Measurements from ENCODE around the gene PDSS2. TPM values are rescaled to one million over a fixed set of nuclear protein-coding genes. Genes with fewer than 3 reads are reported as not detected.

PDSS2 gene
- total RNA-seq, 1 donor from 2014 or later, result 14.9 TPM

GRCh38 chr6:107237992-107238660, 221.2 kb downstream of the PDSS2 start:
- H3K79me2 ChIP-seq (ENCODE audit: low read depth), result no peaks in the 10 kb centered on the region
- TF ChIP-seq EZH2 (IDR thresholded peaks at IDR 0.05) (no peak), EZH2phosphoT487 (IDR thresholded peaks at IDR 0.05) (no peak)
- TF ChIP-seq, protein P1, sequence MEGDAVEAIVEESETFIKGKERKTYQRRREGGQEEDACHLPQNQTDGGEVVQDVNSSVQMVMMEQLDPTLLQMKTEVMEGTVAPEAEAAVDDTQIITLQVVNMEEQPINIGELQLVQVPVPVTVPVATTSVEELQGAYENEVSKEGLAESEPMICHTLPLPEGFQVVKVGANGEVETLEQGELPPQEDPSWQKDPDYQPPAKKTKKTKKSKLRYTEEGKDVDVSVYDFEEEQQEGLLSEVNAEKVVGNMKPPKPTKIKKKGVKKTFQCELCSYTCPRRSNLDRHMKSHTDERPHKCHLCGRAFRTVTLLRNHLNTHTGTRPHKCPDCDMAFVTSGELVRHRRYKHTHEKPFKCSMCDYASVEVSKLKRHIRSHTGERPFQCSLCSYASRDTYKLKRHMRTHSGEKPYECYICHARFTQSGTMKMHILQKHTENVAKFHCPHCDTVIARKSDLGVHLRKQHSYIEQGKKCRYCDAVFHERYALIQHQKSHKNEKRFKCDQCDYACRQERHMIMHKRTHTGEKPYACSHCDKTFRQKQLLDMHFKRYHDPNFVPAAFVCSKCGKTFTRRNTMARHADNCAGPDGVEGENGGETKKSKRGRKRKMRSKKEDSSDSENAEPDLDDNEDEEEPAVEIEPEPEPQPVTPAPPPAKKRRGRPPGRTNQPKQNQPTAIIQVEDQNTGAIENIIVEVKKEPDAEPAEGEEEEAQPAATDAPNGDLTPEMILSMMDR (IDR thresholded peaks at IDR 0.05), result no peak
- H3K4me3 Mint-ChIP-seq, result no peak overlapping the region
- no peaks in the 10 kb centered on the region for H3K27me3 ChIP-seq
- H3K4me1 Mint-ChIP-seq, result peaks cover 1% of the 10 kb centered on the region
- H3K36me3 Mint-ChIP-seq, result peaks cover 19% of the 10 kb centered on the region
- no peaks in the 10 kb centered on the region for H3K36me3 ChIP-seq
- H3K27ac ChIP-seq, result no peak overlapping the region
- H3F3A ChIP-seq (ENCODE audit: low read depth), result no peaks in the 10 kb centered on the region
- no peaks in the 10 kb centered on the region for H4K20me1 ChIP-seq (ENCODE audit: low read depth)
- no peak overlapping the region for H2AFZ ChIP-seq (replicated peaks)
- H3K27ac Mint-ChIP-seq, result peak overlapping the region; percentile 6
- no peak overlapping the region for H3K9ac ChIP-seq
- H3K9me3 Mint-ChIP-seq, result no peaks in the 10 kb centered on the region
- H3K9me3 ChIP-seq (ENCODE audit: low read depth), result no peaks in the 10 kb centered on the region
- H3K4me2 ChIP-seq, result no peak overlapping the region
- no peak overlapping the region for H3K4me3 ChIP-seq
- H3K4me1 ChIP-seq, result no peaks in the 10 kb centered on the region
- H3K27me3 Mint-ChIP-seq (ENCODE audit: insufficient read depth, low read depth), result no peaks in the 10 kb centered on the region
- no peak for DNase-seq (ENCODE audit: low spot score)

DNA sequence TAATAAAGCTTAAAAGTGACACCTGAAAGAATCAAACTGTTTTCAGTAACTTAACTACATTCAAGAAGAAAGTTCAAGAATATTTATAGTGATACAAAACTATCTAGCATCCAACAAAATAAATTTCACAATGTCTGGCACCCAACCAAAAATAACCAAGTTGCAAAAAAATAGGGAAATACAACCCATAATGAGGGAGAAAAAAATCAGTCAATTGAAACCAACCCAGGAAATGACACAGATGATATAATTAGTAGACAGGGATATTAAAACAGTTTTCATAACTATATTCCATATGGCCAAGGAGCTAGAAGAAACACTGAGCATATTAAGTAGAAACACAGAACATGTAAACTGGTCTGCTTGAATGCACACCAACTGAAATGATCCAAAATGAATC, 223.9 kb downstream of the PDSS2 start:
- Histone ChIP-seq H3K9me3 (ENCODE audit: low read depth) (no peaks in the 10 kb centered on the region), H3K4me2 (no peak overlapping the region), H3K9ac (no peak overlapping the region), H3K4me1 (no peaks in the 10 kb centered on the region), H3K27ac (no peak overlapping the region), H4K20me1 (ENCODE audit: low read depth) (no peaks in the 10 kb centered on the region), H3K79me2 (ENCODE audit: low read depth) (no peaks in the 10 kb centered on the region), H3K4me3 (no peak overlapping the region), H3F3A (ENCODE audit: low read depth) (no peaks in the 10 kb centered on the region), H3K36me3 (no peaks in the 10 kb centered on the region), H3K27me3 (no peaks in the 10 kb centered on the region), H2AFZ (replicated peaks) (no peak overlapping the region)
- no peaks in the 10 kb centered on the region for H3K27me3 Mint-ChIP-seq (ENCODE audit: insufficient read depth, low read depth)
- H3K27ac Mint-ChIP-seq, result no peak overlapping the region
- H3K4me3 Mint-ChIP-seq, result no peak overlapping the region
- TF ChIP-seq, protein P1 (IDR thresholded peaks at IDR 0.05), result no peak
- TF ChIP-seq EZH2 (IDR thresholded peaks at IDR 0.05) (no peak), EZH2phosphoT487 (IDR thresholded peaks at IDR 0.05) (no peak)
- H3K9me3 Mint-ChIP-seq, result no peaks in the 10 kb centered on the region
- peaks cover 8% of the 10 kb centered on the region for H3K4me1 Mint-ChIP-seq
- peaks cover 15% of the 10 kb centered on the region for H3K36me3 Mint-ChIP-seq
- no peak for DNase-seq (ENCODE audit: low spot score)

DNA sequence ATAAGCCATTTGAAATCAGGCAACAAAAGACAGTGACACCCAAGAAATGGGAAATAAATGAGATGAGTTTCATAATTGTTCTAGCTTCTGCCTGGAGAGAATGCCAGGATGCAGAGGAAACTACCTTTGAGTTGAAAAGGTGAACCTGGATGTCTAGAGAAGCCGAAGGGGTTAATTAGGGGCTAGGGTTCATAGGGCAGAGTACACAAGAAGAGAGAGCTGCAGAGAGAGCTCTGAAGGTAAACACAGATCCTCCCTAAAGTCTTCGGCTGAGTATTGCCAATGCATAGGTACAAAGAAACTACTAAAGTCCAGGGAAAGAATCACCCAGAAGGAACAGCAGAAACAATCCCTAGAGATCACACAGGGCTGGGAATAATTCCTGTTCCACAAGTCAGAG, 224.4 kb downstream of the PDSS2 start:
- no peak overlapping the region for H3K4me2 ChIP-seq
- no peaks in the 10 kb centered on the region for H3K9me3 ChIP-seq (ENCODE audit: low read depth)
- peaks cover 8% of the 10 kb centered on the region for H3K4me1 Mint-ChIP-seq
- H3K27ac Mint-ChIP-seq, result no peak overlapping the region
- TF ChIP-seq, protein P1 (IDR thresholded peaks at IDR 0.05), result no peak
- TF ChIP-seq EZH2 (IDR thresholded peaks at IDR 0.05) (no peak), EZH2phosphoT487 (IDR thresholded peaks at IDR 0.05) (no peak)
- peaks cover 14% of the 10 kb centered on the region for H3K36me3 Mint-ChIP-seq
- no peak overlapping the region for H3K9ac ChIP-seq
- no peak overlapping the region for H3K4me3 ChIP-seq
- no peaks in the 10 kb centered on the region for H3K9me3 Mint-ChIP-seq
- H3K36me3 ChIP-seq, result no peaks in the 10 kb centered on the region
- H3K79me2 ChIP-seq (ENCODE audit: low read depth), result no peaks in the 10 kb centered on the region
- no peaks in the 10 kb centered on the region for H3F3A ChIP-seq (ENCODE audit: low read depth)
- DNase-seq (ENCODE audit: low spot score), result no peak
- H3K4me3 Mint-ChIP-seq, result no peak overlapping the region
- no peak overlapping the region for H3K27ac ChIP-seq
- H3K4me1 ChIP-seq, result no peaks in the 10 kb centered on the region
- no peaks in the 10 kb centered on the region for H3K27me3 ChIP-seq
- H3K27me3 Mint-ChIP-seq (ENCODE audit: insufficient read depth, low read depth), result no peaks in the 10 kb centered on the region
- no peaks in the 10 kb centered on the region for H4K20me1 ChIP-seq (ENCODE audit: low read depth)
- H2AFZ ChIP-seq (replicated peaks), result no peak overlapping the region
